IMR-90 (cell line): ENCODE measurements around the gene PITPNM2. TPM values are rescaled to one million over a fixed set of nuclear protein-coding genes. Genes with fewer than 3 reads are reported as not detected.

ENCODE experiments used
- ATAC-seq: fragments of 200-7000 bp; cut with Tn5 transposase; 2 replicates; pipeline ENCODE4 v1.9.1; 2020; ENCODE audit warnings: low read depth, mild to moderate bottlenecking, moderate library complexity
- BruUV-seq: library from RNA; stranded (reverse); fragments of 400-500 nt; replicated peaks from 2 replicates; lab custom pipeline; 2021; lab: Mats Ljungman, UMichigan
- CTCF ChIA-PET: fragments of 300-600 bp; formaldehyde crosslinking; extraction: SDS; loops from one replicate; lab custom pipeline; 2021; ENCODE audit warnings: antibody characterized with exemption; lab: Yijun Ruan, JAX
- POLR2A ChIA-PET: fragments of 300-600 bp; sonication (Branson Sonifier 250); formaldehyde crosslinking; loops from one replicate; lab custom pipeline; 2022; ENCODE audit warnings: antibody characterized with exemption; ENCODE audit not compliant: unreplicated experiment; lab: Charles Lee
- DNase-seq: peaks from one replicate; pipeline ENCODE4 v3.0.0; 2013
- H2AFZ ChIP-seq: replicated peaks from 2 replicates; pipeline ENCODE3; 2013; ENCODE audit warnings: low read length, mild to moderate bottlenecking; ENCODE audit not compliant: poor library complexity
- H2AK5ac ChIP-seq: 2 replicates; pipeline ENCODE4 v1.6.1; 2013; ENCODE audit warnings: low read depth, low read length, inconsistent platforms
- H2AK9ac ChIP-seq: replicated peaks from 2 replicates; pipeline ENCODE3; 2013; ENCODE audit warnings: mild to moderate bottlenecking, low read depth, low read length, moderate library complexity; ENCODE audit not compliant: poor library complexity
- H2BK120ac ChIP-seq: 2 replicates; pipeline ENCODE4 v1.6.1; 2013; ENCODE audit warnings: low read depth, low read length, inconsistent platforms
- H2BK15ac ChIP-seq: 3 replicates; pipeline ENCODE4 v1.6.1; 2013; ENCODE audit warnings: low read depth, low read length, inconsistent platforms
- H2BK20ac ChIP-seq: 2 replicates; pipeline ENCODE4 v1.6.1; 2013; ENCODE audit warnings: low read depth, mild to moderate bottlenecking, inconsistent platforms, low read length, moderate library complexity
- H2BK5ac ChIP-seq: 2 replicates; pipeline ENCODE4 v1.6.1; 2013; ENCODE audit warnings: mild to moderate bottlenecking, low read depth, low read length, inconsistent platforms; ENCODE audit not compliant: poor library complexity, severe bottlenecking
- H3K14ac ChIP-seq: replicated peaks from 2 replicates; pipeline ENCODE4 v1.6.1; 2013; ENCODE audit warnings: low read depth, low read length, inconsistent platforms
- H3K18ac ChIP-seq: 2 replicates; pipeline ENCODE4 v1.6.1; 2013; ENCODE audit warnings: low read depth, low read length, control low read depth
- H3K23ac ChIP-seq: 2 replicates; pipeline ENCODE4 v1.6.1; 2013; ENCODE audit warnings: low read depth, low read length, inconsistent platforms
- H3K27ac ChIP-seq: 2 replicates; pipeline ENCODE4 v1.5.1; 2013; ENCODE audit warnings: mild to moderate bottlenecking, control low read depth, low read length; ENCODE audit not compliant: insufficient read depth
- H3K27me3 ChIP-seq: 2 replicates; pipeline ENCODE4 v1.6.1; 2013; ENCODE audit warnings: low read length; ENCODE audit not compliant: control insufficient read depth, insufficient read depth
- H3K36me3 ChIP-seq: 2 replicates; pipeline ENCODE4 v1.6.1; 2013; ENCODE audit warnings: low read length, mixed read lengths; ENCODE audit not compliant: control insufficient read depth, insufficient read depth
- H3K4ac ChIP-seq: 2 replicates; pipeline ENCODE4 v1.6.1; 2013; ENCODE audit warnings: low read depth, low read length, inconsistent platforms
- H3K4me1 ChIP-seq: 2 replicates; pipeline ENCODE4 v1.6.1; 2013; ENCODE audit warnings: low read length, mixed read lengths; ENCODE audit not compliant: control insufficient read depth, insufficient read depth
- H3K4me2 ChIP-seq: 2 replicates; pipeline ENCODE4 v1.6.1; 2013; ENCODE audit warnings: low read depth, mild to moderate bottlenecking, control low read depth, low read length, moderate library complexity
- H3K4me3 ChIP-seq: 2 replicates; pipeline ENCODE4 v1.5.1; 2013; ENCODE audit warnings: low read depth, mild to moderate bottlenecking, control low read depth, low read length, moderate library complexity; ENCODE audit not compliant: insufficient read depth
- H3K56ac ChIP-seq: 2 replicates; pipeline ENCODE4 v1.6.1; 2013; ENCODE audit warnings: low read length, inconsistent platforms; ENCODE audit not compliant: insufficient read depth; ENCODE audit errors: extremely low read depth
- H3K79me1 ChIP-seq, 2 experiments: 2 replicates each; pipeline ENCODE4 v1.6.1; 2013; ENCODE audit warnings: low read length in 2 of 2, inconsistent platforms in 1 of 2, low read depth in 1 of 2
- H3K9ac ChIP-seq: 2 replicates; pipeline ENCODE4 v1.6.1; 2013; ENCODE audit warnings: low read depth, low read length, control low read depth
- H3K9me1 ChIP-seq: 2 replicates; pipeline ENCODE4 v1.6.1; 2013; ENCODE audit warnings: low read length, inconsistent platforms; ENCODE audit not compliant: insufficient read depth
- H3K9me3 ChIP-seq: 2 replicates; pipeline ENCODE4 v1.6.1; 2013; ENCODE audit warnings: low read length; ENCODE audit not compliant: control insufficient read depth, insufficient read depth
- H4K20me1 ChIP-seq: 2 replicates; pipeline ENCODE4 v1.6.1; 2013; ENCODE audit warnings: low read length, inconsistent platforms; ENCODE audit not compliant: insufficient read depth
- H4K5ac ChIP-seq: 2 replicates; pipeline ENCODE4 v1.6.1; 2013; ENCODE audit warnings: mild to moderate bottlenecking, low read depth, low read length, control low read depth
- H4K8ac ChIP-seq, 2 experiments: 2 replicates each; pipeline ENCODE4 v1.6.1; 2013; ENCODE audit warnings: low read depth in 2 of 2, low read length in 2 of 2, control low read depth in 1 of 2, inconsistent platforms in 1 of 2
- H4K91ac ChIP-seq: 2 replicates; pipeline ENCODE4 v1.6.1; 2013; ENCODE audit warnings: low read depth, low read length, inconsistent platforms; ENCODE audit not compliant: insufficient read depth
- CTCF ChIP-seq: conservative IDR thresholded peaks from 2 replicates; pipeline ENCODE4 v1.5.1; 2012; ENCODE audit warnings: mild to moderate bottlenecking, low read depth, low read length, improper control_type of control experiment
- ELK1 ChIP-seq: fragments of 150-350 bp; IDR thresholded peaks from 2 replicates; pipeline ENCODE4 v1.6.1; 2016; ENCODE audit warnings: low read depth, mild to moderate bottlenecking, low read length, moderate library complexity, borderline replicate concordance
- MAFK ChIP-seq: IDR thresholded peaks from 2 replicates; pipeline ENCODE4 v1.6.1; 2012; ENCODE audit warnings: low read depth, low read length, improper control_type of control experiment
- MAZ ChIP-seq: IDR thresholded peaks from 2 replicates; pipeline ENCODE4 v1.6.1; 2012; ENCODE audit warnings: low read depth, mild to moderate bottlenecking, low read length, improper control_type of control experiment, moderate library complexity, borderline replicate concordance
- WGBS, 2 experiments: methylation state at CpG; one replicate each; pipeline versions ENCODE4 v1.1.5 to v1.1.7; 2013; ENCODE audit warnings: missing lambda C conversion rate in 2 of 2; ENCODE audit not compliant: insufficient read length in 1 of 2; ENCODE audit errors: extremely low coverage in 2 of 2; 5-methylcytosine and 5-hydroxymethylcytosine counted together
- dilution Hi-C: fragments of 300-500 bp; cut with HindIII; formaldehyde crosslinking; loops from one replicate; pipeline ENCODE4 v1.14.3; 2018; ENCODE audit warnings: low sequenced_read_pairs; ENCODE audit not compliant: unreplicated experiment
- in situ Hi-C: fragments of 300-500 bp; cut with MboI; formaldehyde crosslinking; loops from 3 replicates; pipeline ENCODE4 v1.14.3; 2019; ENCODE audit warnings: low sequenced_read_pairs, inconsistent platforms, mixed read lengths
- intact Hi-C: fragments of 100-400 bp; cut with micrococcal nuclease; formaldehyde crosslinking; loops from 2 replicates; pipeline ENCODE4 v1.10.0; 2022
- polyA plus RNA-seq, 3 experiments: library from polyadenylated mRNA; depleted of rRNA; stranded (reverse); fragments of >200 nt; gene quantifications; 2 replicates each; pipeline ENCODE4 v1.2.3, GENCODE V29; 2012; ENCODE audit warnings: low replicate concordance in 1 of 3
- total RNA-seq: library from RNA; depleted of rRNA; stranded (reverse); fragments of >200 nt; gene quantifications from 2 replicates; pipeline ENCODE4 v1.2.3, GENCODE V29; 2012

Gene PITPNM2
- total and polyA plus RNA-seq, 2 of the 4 experiments (the other 2 are of a cell fraction) = 1.6 to 3.0 TPM

- Histone ChIP-seq H3K9me3 (no peaks in the 10 kb centered on the region), H4K20me1 (peaks cover 36% of the 10 kb centered on the region), H2AK5ac (peak overlapping the region; percentile 64; the same call in 1 of the 2 replicates), H3K56ac (no peak overlapping the region), H3K27me3 (no peaks in the 10 kb centered on the region), H2AK9ac (no peak overlapping the region), H3K36me3 (no peaks in the 10 kb centered on the region), H3K14ac (no peak overlapping the region), H2BK5ac (no peak overlapping the region), H4K5ac (no peak overlapping the region), H2BK20ac (no peak overlapping the region), H3K4me3 (no peak overlapping the region), H3K4me1 (peaks cover 23% of the 10 kb centered on the region), H4K91ac (no peak overlapping the region), H4K8ac (no peak overlapping the region), H3K4ac (no peak overlapping the region), H3K9me1 (peaks cover 30% of the 10 kb centered on the region), H3K27ac (no peak overlapping the region), H3K9ac (no peak overlapping the region), H2AFZ (no peak overlapping the region), H2BK120ac (no peak overlapping the region), H3K79me1 (peaks cover under 1 to 52% of the 10 kb centered on the region in 2 experiments; a peak in 3 of 4 replicates), H3K4me2 (no peak overlapping the region), H3K18ac (no peak overlapping the region), H3K23ac (no peak overlapping the region), H2BK15ac (no peak overlapping the region)
- no peak for TF ChIP-seq ELK1
- TF ChIP-seq MAFK = no peak
- TF ChIP-seq MAZ = no peak
- no peak for TF ChIP-seq CTCF
- no TSS peak for BruUV-seq
- 89% methylated on average over 5 of the region's 7 CpGs; no CpG with 5 or more reads in 1 of the 2 experiments for WGBS, 2 experiments
- CTCF ChIA-PET = no interaction called here
- POLR2A ChIA-PET = no interaction called here
- ATAC-seq (no peak), DNase-seq (no peak)
- dilution Hi-C loops = no loop called here
- intact Hi-C loops = no loop called here
- in situ Hi-C loops = no loop called here
Observed at GRCh38 chr12:123119808-123120207, 31.1 kb downstream of the PITPNM2 start.
